HL-60 (cell line): Measurements from ENCODE around the gene TMEM38A.

ENCODE experiments used
- DNase-seq, 2 experiments: peaks; one replicate each; pipeline ENCODE4 v3.0.0-alpha.2; 2010 to 2020; ENCODE audit warnings: low read depth in 1 of 2, low spot score in 1 of 2
- H3K27ac ChIP-seq: fragments of 250-450 bp; sonication (Bioruptor Pico); replicated peaks from 2 replicates; pipeline ENCODE4 v1.5.1; 2020; ENCODE audit warnings: mild to moderate bottlenecking, moderate library complexity
- H3K27me3 ChIP-seq: fragments of 250-450 bp; sonication (Bioruptor Pico); 2 replicates; pipeline ENCODE4 v1.5.1; 2021; ENCODE audit warnings: mild to moderate bottlenecking, moderate library complexity; ENCODE audit not compliant: insufficient read depth, poor library complexity, severe bottlenecking
- H3K4me3 ChIP-seq: replicated peaks from 2 replicates; pipeline ENCODE4 v1.5.1; 2011; ENCODE audit warnings: mild to moderate bottlenecking, control low read depth, low read length; ENCODE audit not compliant: insufficient read depth
- GABPA ChIP-seq: IDR thresholded peaks from 2 replicates; pipeline ENCODE4 v1.6.1; 2012; ENCODE audit warnings: low read depth
- POLR2AphosphoS5 ChIP-seq: IDR thresholded peaks from 2 replicates; pipeline ENCODE4 v1.6.1; 2012; ENCODE audit warnings: low read depth
- SPI1 ChIP-seq: IDR thresholded peaks from 2 replicates; pipeline ENCODE4 v1.6.1; 2012; ENCODE audit warnings: low read depth, mild to moderate bottlenecking, borderline replicate concordance
- TF ChIP-seq, protein P1 (sequence below): IDR thresholded peaks from 2 replicates; pipeline ENCODE4 v1.6.1; 2012; ENCODE audit warnings: low read depth; ENCODE audit not compliant: insufficient replicate concordance
- TF ChIP-seq, protein P2 (sequence below): IDR thresholded peaks from one replicate; pipeline ENCODE4 v1.5.1; 2011; ENCODE audit warnings: low read length, control low read depth, inconsistent platforms; ENCODE audit not compliant: insufficient read depth

TMEM38A gene

DNA sequence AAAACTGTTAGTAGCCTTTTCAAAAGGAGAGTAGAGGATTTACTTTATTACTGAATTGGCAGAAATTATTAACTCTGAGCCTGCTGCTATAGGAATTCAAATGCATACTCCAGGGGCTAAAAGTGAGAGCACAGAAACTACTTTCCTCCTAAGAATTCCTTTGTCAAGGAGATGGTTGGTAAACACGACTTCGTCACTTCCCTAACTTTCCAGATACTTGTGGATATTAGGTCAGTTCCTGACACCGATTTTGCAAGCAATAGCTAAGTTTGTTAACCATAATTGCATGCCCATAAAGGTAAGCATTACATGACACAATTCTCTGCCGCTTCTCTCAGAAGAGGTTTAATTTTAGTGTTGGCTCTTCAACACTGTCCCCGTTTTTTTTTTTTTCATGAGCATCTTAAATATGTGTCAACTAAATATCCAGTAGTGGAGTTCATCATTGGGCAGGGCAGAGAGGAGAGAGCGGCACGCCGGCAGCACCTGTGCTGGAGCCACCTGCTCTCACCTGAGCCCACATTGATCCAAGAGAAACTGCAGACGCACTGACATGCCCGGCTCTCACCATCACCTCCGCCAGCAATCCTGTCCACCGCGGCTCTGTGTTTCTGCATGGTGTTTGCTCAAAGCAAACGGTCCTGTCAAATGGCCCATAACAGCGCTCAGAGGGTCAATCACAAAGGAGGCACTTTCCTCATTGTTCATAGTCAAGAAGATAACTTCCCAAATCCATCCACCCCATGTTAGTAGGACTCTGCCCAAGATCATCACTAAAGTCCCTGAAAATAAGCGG lies 35.6 kb upstream of the TMEM38A start:
- TF ChIP-seq SPI1: no peak
- TF ChIP-seq, protein P1, sequence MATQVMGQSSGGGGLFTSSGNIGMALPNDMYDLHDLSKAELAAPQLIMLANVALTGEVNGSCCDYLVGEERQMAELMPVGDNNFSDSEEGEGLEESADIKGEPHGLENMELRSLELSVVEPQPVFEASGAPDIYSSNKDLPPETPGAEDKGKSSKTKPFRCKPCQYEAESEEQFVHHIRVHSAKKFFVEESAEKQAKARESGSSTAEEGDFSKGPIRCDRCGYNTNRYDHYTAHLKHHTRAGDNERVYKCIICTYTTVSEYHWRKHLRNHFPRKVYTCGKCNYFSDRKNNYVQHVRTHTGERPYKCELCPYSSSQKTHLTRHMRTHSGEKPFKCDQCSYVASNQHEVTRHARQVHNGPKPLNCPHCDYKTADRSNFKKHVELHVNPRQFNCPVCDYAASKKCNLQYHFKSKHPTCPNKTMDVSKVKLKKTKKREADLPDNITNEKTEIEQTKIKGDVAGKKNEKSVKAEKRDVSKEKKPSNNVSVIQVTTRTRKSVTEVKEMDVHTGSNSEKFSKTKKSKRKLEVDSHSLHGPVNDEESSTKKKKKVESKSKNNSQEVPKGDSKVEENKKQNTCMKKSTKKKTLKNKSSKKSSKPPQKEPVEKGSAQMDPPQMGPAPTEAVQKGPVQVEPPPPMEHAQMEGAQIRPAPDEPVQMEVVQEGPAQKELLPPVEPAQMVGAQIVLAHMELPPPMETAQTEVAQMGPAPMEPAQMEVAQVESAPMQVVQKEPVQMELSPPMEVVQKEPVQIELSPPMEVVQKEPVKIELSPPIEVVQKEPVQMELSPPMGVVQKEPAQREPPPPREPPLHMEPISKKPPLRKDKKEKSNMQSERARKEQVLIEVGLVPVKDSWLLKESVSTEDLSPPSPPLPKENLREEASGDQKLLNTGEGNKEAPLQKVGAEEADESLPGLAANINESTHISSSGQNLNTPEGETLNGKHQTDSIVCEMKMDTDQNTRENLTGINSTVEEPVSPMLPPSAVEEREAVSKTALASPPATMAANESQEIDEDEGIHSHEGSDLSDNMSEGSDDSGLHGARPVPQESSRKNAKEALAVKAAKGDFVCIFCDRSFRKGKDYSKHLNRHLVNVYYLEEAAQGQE: no peak
- Histone ChIP-seq H3K4me3 (no peak overlapping the region), H3K27me3 (no peaks in the 10 kb centered on the region), H3K27ac (no peak overlapping the region)
- DNase-seq: no peak

GRCh38 chr19:16626796-16627192 lies 34.1 kb upstream of the TMEM38A start:
- TF ChIP-seq SPI1: no peak
- TF ChIP-seq, protein P1: no peak
- no peak for TF ChIP-seq GABPA
- TF ChIP-seq, protein P2, sequence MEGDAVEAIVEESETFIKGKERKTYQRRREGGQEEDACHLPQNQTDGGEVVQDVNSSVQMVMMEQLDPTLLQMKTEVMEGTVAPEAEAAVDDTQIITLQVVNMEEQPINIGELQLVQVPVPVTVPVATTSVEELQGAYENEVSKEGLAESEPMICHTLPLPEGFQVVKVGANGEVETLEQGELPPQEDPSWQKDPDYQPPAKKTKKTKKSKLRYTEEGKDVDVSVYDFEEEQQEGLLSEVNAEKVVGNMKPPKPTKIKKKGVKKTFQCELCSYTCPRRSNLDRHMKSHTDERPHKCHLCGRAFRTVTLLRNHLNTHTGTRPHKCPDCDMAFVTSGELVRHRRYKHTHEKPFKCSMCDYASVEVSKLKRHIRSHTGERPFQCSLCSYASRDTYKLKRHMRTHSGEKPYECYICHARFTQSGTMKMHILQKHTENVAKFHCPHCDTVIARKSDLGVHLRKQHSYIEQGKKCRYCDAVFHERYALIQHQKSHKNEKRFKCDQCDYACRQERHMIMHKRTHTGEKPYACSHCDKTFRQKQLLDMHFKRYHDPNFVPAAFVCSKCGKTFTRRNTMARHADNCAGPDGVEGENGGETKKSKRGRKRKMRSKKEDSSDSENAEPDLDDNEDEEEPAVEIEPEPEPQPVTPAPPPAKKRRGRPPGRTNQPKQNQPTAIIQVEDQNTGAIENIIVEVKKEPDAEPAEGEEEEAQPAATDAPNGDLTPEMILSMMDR: no peak
- TF ChIP-seq POLR2AphosphoS5: no peak
- H3K27ac ChIP-seq: peak overlapping the region; percentile 86
- no peaks in the 10 kb centered on the region for H3K27me3 ChIP-seq
- H3K4me3 ChIP-seq: peak overlapping the region; percentile 96
- no peak for DNase-seq

DNA sequence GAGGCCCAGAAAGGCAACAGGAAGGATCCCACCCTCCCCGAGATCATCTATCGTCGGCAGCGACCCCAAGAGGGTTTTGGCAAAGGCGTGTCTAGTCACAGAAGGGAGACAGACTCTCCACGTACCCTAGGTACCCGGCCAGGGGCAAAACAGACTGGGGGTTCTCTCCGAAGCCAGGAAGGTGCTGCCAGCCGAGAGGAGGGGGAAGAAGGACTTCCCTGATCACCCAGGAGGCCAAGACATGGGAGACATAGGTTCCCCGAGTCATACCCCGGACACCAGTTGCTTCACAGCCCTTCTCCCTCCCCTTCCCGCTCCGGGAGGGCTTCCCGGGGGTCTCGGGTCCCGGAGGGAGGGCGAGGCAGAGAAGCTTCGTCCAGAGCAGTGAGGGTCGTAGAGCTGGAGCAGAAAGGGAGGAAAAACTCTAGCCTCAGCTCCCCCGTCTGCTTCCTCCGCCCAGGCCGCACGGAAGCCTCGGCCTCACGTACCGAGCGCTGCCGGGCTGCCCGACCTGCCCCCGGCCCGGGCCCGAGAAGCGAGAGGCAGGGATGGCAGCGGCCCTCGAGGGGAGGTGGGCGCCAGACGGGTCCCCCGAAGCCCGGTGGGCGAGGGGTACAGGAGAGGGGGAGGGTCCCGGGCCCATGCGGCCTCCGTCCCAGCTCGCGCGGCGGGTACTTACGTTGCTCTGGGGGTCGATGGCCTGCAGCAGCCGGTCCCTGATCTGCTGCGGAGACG lies 33.6 kb upstream of the TMEM38A start:
- peak in 1 of 2 experiments; percentile 26 for DNase-seq
- TF ChIP-seq, protein P2: no peak
- Histone ChIP-seq H3K27me3 (no peaks in the 10 kb centered on the region), H3K27ac (peak overlapping the region; percentile 86), H3K4me3 (peak overlapping the region; percentile 96)

DNA sequence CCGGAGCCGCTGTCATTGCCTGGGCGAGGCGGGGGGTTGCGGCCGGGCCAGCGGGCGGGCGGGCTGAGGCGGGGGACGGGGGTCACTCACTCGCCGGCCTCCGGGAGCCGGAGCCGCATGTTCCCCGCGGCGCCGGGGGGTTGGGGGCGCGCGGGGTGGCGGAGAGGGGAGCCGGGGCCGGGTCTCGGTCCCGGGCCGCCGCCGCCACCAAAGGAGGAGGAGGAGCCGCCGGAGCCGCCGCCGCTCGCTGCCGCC lies 33.1 kb upstream of the TMEM38A start:
- DNase-seq: no peak
- Histone ChIP-seq H3K4me3 (peak overlapping the region; percentile 96), H3K27ac (peak overlapping the region; percentile 86), H3K27me3 (no peaks in the 10 kb centered on the region)
- TF ChIP-seq POLR2AphosphoS5: no peak; the same call in 1 of the 2 replicates
- TF ChIP-seq, protein P2: no peak
- TF ChIP-seq SPI1: no peak
- TF ChIP-seq, protein P1: peak; percentile 32
